Measurements from ENCODE around the gene TMEM129. TPM values are rescaled to one million over a fixed set of nuclear protein-coding genes. Genes with fewer than 3 reads are reported as not detected.

The TMEM129 gene
- total and polyA plus RNA-seq, 2 experiments from 2014 or later: 16.4 to 64.4 TPM

DNA sequence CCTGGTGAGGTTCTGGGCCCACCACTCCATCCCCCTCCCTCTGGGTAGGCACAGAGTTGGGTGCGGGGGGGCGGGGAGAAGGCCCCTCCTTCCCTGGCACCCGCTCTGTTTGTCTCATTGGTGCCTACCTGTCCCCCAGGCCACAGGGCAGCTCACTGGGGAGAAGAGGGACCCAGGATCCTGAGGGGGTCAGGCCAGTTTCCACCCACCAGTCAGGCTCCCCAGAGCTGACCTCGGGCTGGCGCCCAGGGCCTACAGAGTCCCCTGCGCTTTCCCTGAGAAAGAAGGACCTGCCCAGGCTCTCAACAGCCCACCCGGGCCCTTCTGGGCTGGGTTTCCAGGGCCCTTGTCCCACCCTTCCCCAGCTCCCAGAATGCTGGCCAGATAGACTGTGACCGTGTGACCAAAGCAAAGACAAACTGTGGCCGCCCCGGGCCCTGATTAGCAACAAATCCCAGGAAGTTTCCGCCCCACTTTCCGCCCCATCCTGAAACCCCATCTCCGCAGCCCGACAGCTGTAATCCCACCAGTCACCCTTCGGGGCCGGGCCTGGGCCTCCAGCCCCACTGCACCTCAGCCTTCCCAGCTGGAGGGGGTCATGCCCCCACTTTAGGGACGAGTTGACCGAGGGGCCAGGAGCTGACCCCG is 38.2 kb upstream of the TMEM129 start (continued):
- TF ChIP-seq, protein P1, sequence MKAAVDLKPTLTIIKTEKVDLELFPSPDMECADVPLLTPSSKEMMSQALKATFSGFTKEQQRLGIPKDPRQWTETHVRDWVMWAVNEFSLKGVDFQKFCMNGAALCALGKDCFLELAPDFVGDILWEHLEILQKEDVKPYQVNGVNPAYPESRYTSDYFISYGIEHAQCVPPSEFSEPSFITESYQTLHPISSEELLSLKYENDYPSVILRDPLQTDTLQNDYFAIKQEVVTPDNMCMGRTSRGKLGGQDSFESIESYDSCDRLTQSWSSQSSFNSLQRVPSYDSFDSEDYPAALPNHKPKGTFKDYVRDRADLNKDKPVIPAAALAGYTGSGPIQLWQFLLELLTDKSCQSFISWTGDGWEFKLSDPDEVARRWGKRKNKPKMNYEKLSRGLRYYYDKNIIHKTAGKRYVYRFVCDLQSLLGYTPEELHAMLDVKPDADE (IDR thresholded peaks at IDR 0.05): no peak
- TF ChIP-seq ZNF331 (CRISPR knock-in tag; IDR thresholded peaks at IDR 0.05; ENCODE audit: low read depth): no peak
- TF ChIP-seq, protein P2, sequence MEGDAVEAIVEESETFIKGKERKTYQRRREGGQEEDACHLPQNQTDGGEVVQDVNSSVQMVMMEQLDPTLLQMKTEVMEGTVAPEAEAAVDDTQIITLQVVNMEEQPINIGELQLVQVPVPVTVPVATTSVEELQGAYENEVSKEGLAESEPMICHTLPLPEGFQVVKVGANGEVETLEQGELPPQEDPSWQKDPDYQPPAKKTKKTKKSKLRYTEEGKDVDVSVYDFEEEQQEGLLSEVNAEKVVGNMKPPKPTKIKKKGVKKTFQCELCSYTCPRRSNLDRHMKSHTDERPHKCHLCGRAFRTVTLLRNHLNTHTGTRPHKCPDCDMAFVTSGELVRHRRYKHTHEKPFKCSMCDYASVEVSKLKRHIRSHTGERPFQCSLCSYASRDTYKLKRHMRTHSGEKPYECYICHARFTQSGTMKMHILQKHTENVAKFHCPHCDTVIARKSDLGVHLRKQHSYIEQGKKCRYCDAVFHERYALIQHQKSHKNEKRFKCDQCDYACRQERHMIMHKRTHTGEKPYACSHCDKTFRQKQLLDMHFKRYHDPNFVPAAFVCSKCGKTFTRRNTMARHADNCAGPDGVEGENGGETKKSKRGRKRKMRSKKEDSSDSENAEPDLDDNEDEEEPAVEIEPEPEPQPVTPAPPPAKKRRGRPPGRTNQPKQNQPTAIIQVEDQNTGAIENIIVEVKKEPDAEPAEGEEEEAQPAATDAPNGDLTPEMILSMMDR (conservative IDR thresholded peaks at IDR 0.05; ENCODE audit: low read depth in 2 of 2): no peak
- no peak for TF ChIP-seq CREB1 (CRISPR knock-in tag; IDR thresholded peaks at IDR 0.05; ENCODE audit: low read depth)
- no peak for TF ChIP-seq POLR2AphosphoS5 (IDR thresholded peaks at IDR 0.05; ENCODE audit: low read depth)
- no peak for TF ChIP-seq JUNB (IDR thresholded peaks at IDR 0.05; ENCODE audit: unreplicated experiment)
- TF ChIP-seq EZH2phosphoT487 (IDR thresholded peaks at IDR 0.05; ENCODE audit: unreplicated experiment): no peak

DNA sequence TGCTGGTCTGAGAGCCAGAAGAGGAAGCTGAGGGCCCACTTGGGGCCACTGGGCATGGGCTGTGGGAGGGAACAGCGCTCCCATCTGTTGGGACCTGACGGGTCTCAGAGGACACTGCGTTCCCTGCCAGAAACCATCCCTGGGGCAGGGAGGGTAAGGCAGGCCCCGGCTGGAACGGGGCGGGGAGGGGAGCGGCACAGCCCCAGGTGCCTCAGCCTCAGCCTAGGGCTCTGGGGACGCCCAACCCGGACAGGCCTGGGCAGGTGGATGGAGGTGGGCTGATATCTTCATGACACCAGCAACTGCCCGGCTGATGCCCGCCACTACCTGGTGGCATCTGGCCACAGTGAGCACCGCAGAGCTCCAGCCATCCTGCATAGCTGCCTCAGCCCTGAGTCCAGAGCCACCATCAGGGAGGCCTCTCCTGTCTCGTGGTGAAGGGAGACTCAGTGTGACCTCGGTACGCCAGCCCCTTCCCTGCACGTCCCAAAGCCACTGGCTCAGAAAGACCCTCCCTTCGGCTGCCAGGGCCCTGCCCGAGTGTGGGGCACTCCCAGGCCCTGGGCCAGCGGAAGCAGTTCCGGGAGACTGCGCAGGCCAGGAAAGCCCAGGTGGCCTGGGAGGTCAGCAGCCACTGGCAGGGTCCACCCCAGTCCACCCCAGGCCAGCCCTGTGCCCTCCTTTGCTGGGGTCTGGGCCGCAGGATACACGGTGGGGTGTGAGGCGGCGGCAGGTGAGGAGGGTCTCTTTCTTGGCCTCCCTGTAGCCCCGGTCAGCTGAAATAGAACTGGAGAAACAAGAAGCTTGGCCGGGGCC is 37.4 kb upstream of the TMEM129 start:
- H3K4me2 ChIP-seq: no peak overlapping the region
- no peaks in the 10 kb centered on the region for H4K20me1 ChIP-seq (replicated peaks; ENCODE audit: insufficient read depth)

DNA sequence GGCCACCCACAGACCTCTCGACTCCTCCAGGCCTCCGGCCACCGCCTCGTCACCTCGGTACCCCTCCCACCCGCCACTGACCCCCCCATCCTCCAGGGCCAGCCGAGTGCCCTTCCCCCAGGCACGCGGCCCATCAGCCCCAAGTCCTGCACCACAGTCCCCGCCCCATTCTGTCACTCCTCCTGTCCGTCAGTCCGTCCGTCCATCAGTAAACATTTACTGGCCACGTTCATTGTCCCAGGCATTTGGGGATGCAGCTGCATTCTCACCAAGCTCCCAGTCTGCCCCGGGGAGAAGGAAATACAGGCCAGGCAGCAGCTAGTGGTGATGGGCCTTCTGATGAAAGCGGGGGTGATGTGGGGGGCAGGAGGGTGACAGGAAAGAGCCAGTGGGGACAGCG is 36.7 kb upstream of the TMEM129 start:
- no peaks in the 10 kb centered on the region for H3K9me3 Mint-ChIP-seq
- H3K27ac Mint-ChIP-seq: no peak overlapping the region
- H3K79me2 ChIP-seq (replicated peaks; ENCODE audit: insufficient read depth): no peaks in the 10 kb centered on the region
- no peaks in the 10 kb centered on the region for H3F3A ChIP-seq (replicated peaks; ENCODE audit: low read depth)
- H4K20me1 ChIP-seq (replicated peaks; ENCODE audit: insufficient read depth): no peaks in the 10 kb centered on the region
- no peak for TF ChIP-seq ZNF331 (CRISPR knock-in tag; IDR thresholded peaks at IDR 0.05; ENCODE audit: low read depth)
- TF ChIP-seq, protein P1 (IDR thresholded peaks at IDR 0.05): no peak
- no peak for TF ChIP-seq POLR2AphosphoS5 (IDR thresholded peaks at IDR 0.05; ENCODE audit: low read depth)
- no peak for TF ChIP-seq CREB1 (CRISPR knock-in tag; IDR thresholded peaks at IDR 0.05; ENCODE audit: low read depth)
- no peak for TF ChIP-seq EZH2phosphoT487 (IDR thresholded peaks at IDR 0.05; ENCODE audit: unreplicated experiment)
- TF ChIP-seq NANOG (IDR thresholded peaks at IDR 0.05; ENCODE audit: borderline replicate concordance): no peak
- TF ChIP-seq JUNB (IDR thresholded peaks at IDR 0.05; ENCODE audit: unreplicated experiment): no peak
- no peak for TF ChIP-seq EZH2 (IDR thresholded peaks at IDR 0.05; ENCODE audit: low read depth, unreplicated experiment)
- TF ChIP-seq ZNF114 (CRISPR knock-in tag; IDR thresholded peaks at IDR 0.05): no peak
- TF ChIP-seq, protein P2 (conservative IDR thresholded peaks at IDR 0.05; ENCODE audit: low read depth in 2 of 2): no peak
- no peak overlapping the region for H3K4me3 ChIP-seq
- ATAC-seq (no peak), DNase-seq (ENCODE audit: low spot score) (no peak)
- peaks cover 6% of the 10 kb centered on the region for H3K4me1 Mint-ChIP-seq
- no peaks in the 10 kb centered on the region for H3K27me3 Mint-ChIP-seq (ENCODE audit: insufficient read depth, low read depth, poor library complexity)
- H3K27me3 ChIP-seq (ENCODE audit: insufficient read depth): no peaks in the 10 kb centered on the region
- H3K4me3 Mint-ChIP-seq: no peak overlapping the region
- 0 out of 2 replicates have a peak, but pooled peaks cover under 1% of the 10 kb centered on the region for H3K4me1 ChIP-seq (ENCODE audit: insufficient read depth)
- no peaks in the 10 kb centered on the region for H3K36me3 Mint-ChIP-seq (ENCODE audit: low read depth)
- no peaks in the 10 kb centered on the region for H3K9me2 ChIP-seq (ENCODE audit: insufficient read depth)
- H3K4me2 ChIP-seq: no peak overlapping the region
- no peak overlapping the region for H2AFZ ChIP-seq
- no peaks in the 10 kb centered on the region for H3K36me3 ChIP-seq (ENCODE audit: insufficient read depth)
- no peak overlapping the region for H3K27ac ChIP-seq (ENCODE audit: low read depth)

More for the DNA sequence above, 37.4 kb upstream of the TMEM129 start:
- Mint-ChIP-seq H3K27ac (no peak overlapping the region), H3K27me3 (ENCODE audit: insufficient read depth, low read depth, poor library complexity) (no peaks in the 10 kb centered on the region), H3K9me3 (no peaks in the 10 kb centered on the region), H3K4me3 (no peak overlapping the region), H3K4me1 (peaks cover 6% of the 10 kb centered on the region), H3K36me3 (ENCODE audit: low read depth) (no peaks in the 10 kb centered on the region)
- H3K4me3 ChIP-seq: no peak overlapping the region
- H3K4me1 ChIP-seq (ENCODE audit: insufficient read depth): 0 out of 2 replicates have a peak, but pooled peaks cover 4% of the 10 kb centered on the region
- H3K9me2 ChIP-seq (ENCODE audit: insufficient read depth): no peaks in the 10 kb centered on the region
- ATAC-seq: no peak
- H3K79me2 ChIP-seq (replicated peaks; ENCODE audit: insufficient read depth): no peaks in the 10 kb centered on the region
- TF ChIP-seq EZH2 (IDR thresholded peaks at IDR 0.05; ENCODE audit: low read depth, unreplicated experiment): no peak
- no peak for DNase-seq (ENCODE audit: low spot score)
- no peak overlapping the region for H3K27ac ChIP-seq (ENCODE audit: low read depth)
- H2AFZ ChIP-seq: no peak overlapping the region
- H3K27me3 ChIP-seq (ENCODE audit: insufficient read depth): no peaks in the 10 kb centered on the region
- no peaks in the 10 kb centered on the region for H3F3A ChIP-seq (replicated peaks; ENCODE audit: low read depth)
- H3K36me3 ChIP-seq (ENCODE audit: insufficient read depth): no peaks in the 10 kb centered on the region

All from GM23338 (cell line).